ENCODE data around the gene SH3TC1. TPM values are rescaled to one million over a fixed set of nuclear protein-coding genes. Genes with fewer than 3 reads are reported as not detected.

The SH3TC1 gene
- polyA plus RNA-seq, 3 donors = 36.9 to 85.7 (median 41.9) TPM

DNA sequence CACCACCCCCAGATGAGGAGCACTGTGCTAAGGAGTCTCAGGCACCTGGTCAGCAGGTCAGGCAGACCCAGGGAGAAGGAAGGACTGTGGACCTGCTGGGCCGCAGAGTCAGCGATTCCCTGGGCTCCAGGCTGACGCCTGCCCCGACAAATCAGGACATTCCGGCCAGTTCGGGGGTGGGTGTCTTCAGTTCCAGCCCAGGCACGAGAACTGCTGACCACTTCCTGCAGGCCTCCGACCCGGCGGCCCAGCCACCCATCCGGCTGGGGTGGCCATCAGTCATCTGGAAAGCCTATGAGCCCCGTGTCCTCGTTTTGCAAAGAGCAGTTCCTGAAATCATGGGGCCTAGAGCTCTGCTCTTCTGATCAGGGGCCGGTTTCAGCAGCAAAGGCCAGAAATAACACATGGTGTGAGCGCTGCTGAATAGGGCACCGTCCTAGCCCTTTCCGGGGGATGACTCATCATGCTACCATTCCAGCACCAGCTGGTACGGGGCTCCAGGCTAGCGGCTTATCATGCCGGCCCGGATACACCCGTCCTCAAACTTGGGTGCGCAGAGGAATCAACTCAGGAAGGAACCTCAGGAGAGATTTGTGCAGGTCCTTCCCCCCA, 7.8 kb upstream of the SH3TC1 start:
- peak overlapping the region in 1 of 3 experiments; percentile 57 for H3K4me3 ChIP-seq (replicated peaks in 1 of 3; ENCODE audit: low read depth in 2 of 3, low read length in 3 of 3)
- H3K36me3 Mint-ChIP-seq = peaks cover 2 to 6% of the 10 kb centered on the region in 2 donors
- peaks cover 37 to 49% of the 10 kb centered on the region in 2 donors for H3K4me1 ChIP-seq (ENCODE audit: control insufficient read depth in 1 of 2, insufficient read depth in 2 of 2, low read length in 2 of 2)
- no peaks in the 10 kb centered on the region for H3K27me3 ChIP-seq (ENCODE audit: control insufficient read depth in 2 of 2, insufficient read depth in 2 of 2, low read length in 2 of 2)
- peaks cover 41% of the 10 kb centered on the region for H3K4me1 Mint-ChIP-seq
- H3K27me3 Mint-ChIP-seq (ENCODE audit: low read depth in 3 of 3) = peaks cover 4 to 14% (median 11%) of the 10 kb centered on the region in 3 donors
- no peaks in the 10 kb centered on the region for H3K36me3 ChIP-seq (replicated peaks in 1 of 2; ENCODE audit: control insufficient read depth in 1 of 2, insufficient read depth in 2 of 2, low read length in 2 of 2)
- 4% methylated on average over 23 of the region's 23 CpGs for WGBS (ENCODE audit: insufficient coverage)
- H3K27ac ChIP-seq (ENCODE audit: low read depth in 1 of 2, low read length in 2 of 2) = peak overlapping the region; percentile 90 to 91
- intact Hi-C loops (cut with micrococcal nuclease) = no loop called here
- DNase-seq = peak; percentile 88 to 95 (median 92)
- no peaks in the 10 kb centered on the region for H3K9me3 ChIP-seq (replicated peaks in 1 of 2; ENCODE audit: control insufficient read depth in 1 of 2, insufficient read depth in 1 of 2, low read length in 2 of 2)
- TF ChIP-seq, protein P1, sequence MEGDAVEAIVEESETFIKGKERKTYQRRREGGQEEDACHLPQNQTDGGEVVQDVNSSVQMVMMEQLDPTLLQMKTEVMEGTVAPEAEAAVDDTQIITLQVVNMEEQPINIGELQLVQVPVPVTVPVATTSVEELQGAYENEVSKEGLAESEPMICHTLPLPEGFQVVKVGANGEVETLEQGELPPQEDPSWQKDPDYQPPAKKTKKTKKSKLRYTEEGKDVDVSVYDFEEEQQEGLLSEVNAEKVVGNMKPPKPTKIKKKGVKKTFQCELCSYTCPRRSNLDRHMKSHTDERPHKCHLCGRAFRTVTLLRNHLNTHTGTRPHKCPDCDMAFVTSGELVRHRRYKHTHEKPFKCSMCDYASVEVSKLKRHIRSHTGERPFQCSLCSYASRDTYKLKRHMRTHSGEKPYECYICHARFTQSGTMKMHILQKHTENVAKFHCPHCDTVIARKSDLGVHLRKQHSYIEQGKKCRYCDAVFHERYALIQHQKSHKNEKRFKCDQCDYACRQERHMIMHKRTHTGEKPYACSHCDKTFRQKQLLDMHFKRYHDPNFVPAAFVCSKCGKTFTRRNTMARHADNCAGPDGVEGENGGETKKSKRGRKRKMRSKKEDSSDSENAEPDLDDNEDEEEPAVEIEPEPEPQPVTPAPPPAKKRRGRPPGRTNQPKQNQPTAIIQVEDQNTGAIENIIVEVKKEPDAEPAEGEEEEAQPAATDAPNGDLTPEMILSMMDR (IDR thresholded peaks at IDR 0.05) = no peak
- H3K9ac ChIP-seq (ENCODE audit: insufficient read depth, low read length, poor library complexity, severe bottlenecking) = peak overlapping the region; percentile 53
- peak overlapping the region; percentile 68 for H2AFZ ChIP-seq (ENCODE audit: insufficient read depth, low read depth, low read length, poor library complexity, severe bottlenecking)
- peak overlapping the region; percentile 86 to 95 (median 91) for H3K27ac Mint-ChIP-seq
- H3K79me2 ChIP-seq (ENCODE audit: insufficient read depth, low read length) = no peaks in the 10 kb centered on the region
- H3K4me2 ChIP-seq (replicated peaks; ENCODE audit: extremely low read depth, low read length, poor library complexity, severe bottlenecking) = peak overlapping the region; percentile 58
- H3K9me3 Mint-ChIP-seq = peaks cover 0 to 2% (median 0%) of the 10 kb centered on the region in 7 donors
- H3K4me3 Mint-ChIP-seq = peak overlapping the region; percentile 41 to 70
- no peaks in the 10 kb centered on the region for H4K20me1 ChIP-seq (ENCODE audit: insufficient read depth, low read length)

DNA sequence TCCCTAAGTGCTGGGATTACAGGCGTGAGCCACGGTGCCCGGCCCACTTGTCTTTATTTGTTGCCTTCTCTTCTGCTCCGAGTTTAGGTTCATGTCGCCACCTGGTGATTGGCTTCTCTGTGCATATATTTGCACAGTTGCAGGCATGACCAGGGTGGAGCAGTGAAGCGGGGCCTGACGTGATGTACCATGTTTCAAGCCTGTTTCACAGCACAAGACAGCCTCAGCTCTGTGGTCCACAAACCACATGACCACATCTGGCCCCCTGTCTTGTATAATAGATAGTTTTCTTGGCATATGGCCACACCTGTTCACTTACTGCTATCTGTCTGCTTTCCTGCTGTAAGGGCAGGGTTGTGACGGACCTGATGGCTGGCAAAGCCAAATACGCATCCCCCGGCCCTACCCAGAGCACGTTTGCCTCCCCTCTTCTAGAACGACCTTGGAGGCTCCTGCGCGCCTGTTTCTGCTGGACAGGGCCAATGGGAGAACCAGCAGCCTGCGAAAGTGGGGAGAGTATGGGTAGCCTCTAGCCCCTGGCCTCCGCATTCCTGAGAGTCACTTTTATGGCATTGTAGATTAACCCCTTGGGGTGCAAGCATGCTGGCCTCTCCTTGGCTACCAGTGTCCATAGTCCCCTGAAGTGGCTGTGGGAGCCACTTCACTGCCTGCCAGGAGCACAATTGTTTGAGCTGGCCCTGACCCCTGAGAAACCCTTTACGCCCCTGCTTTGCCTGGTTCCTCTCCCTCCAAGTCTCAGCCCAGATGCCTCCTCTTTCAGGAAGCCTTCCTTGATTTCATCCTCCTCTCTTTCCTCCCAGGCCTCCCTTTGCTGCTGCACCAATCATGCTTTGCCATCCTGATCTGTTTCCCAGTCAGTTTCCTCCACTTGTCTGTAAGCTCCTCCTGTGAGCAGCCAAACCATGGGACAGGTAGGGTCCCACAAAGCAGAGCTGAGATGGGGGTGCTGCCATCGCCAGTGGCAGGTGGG, 6.0 kb upstream of the SH3TC1 start:
- DNase-seq = peak; percentile 41 to 46 (median 42)
- peaks cover 0 to 2% (median 0%) of the 10 kb centered on the region in 7 donors for H3K9me3 Mint-ChIP-seq
- peaks cover 47% of the 10 kb centered on the region for H3K4me1 Mint-ChIP-seq
- H3K27me3 Mint-ChIP-seq (ENCODE audit: low read depth in 3 of 3) = peaks cover 4 to 15% (median 7%) of the 10 kb centered on the region in 3 donors
- WGBS (ENCODE audit: insufficient coverage) = 45% methylated on average over 14 of the region's 18 CpGs
- no peak overlapping the region for H3K4me3 ChIP-seq (replicated peaks in 1 of 3; ENCODE audit: low read depth in 2 of 3, low read length in 3 of 3)
- peaks cover 49 to 63% of the 10 kb centered on the region in 2 donors for H3K4me1 ChIP-seq (ENCODE audit: control insufficient read depth in 1 of 2, insufficient read depth in 2 of 2, low read length in 2 of 2)
- H3K36me3 ChIP-seq (replicated peaks in 1 of 2; ENCODE audit: control insufficient read depth in 1 of 2, insufficient read depth in 2 of 2, low read length in 2 of 2) = no peaks in the 10 kb centered on the region
- no peak overlapping the region for H3K9ac ChIP-seq (ENCODE audit: insufficient read depth, low read length, poor library complexity, severe bottlenecking)
- no peak overlapping the region for H2AFZ ChIP-seq (ENCODE audit: insufficient read depth, low read depth, low read length, poor library complexity, severe bottlenecking)
- H3K36me3 Mint-ChIP-seq = peaks cover 2 to 6% of the 10 kb centered on the region in 2 donors
- no peak overlapping the region for H3K4me3 Mint-ChIP-seq
- no peaks in the 10 kb centered on the region for H4K20me1 ChIP-seq (ENCODE audit: insufficient read depth, low read length)
- peak overlapping the region; percentile 21 to 77 (median 63) for H3K27ac Mint-ChIP-seq
- no peaks in the 10 kb centered on the region for H3K9me3 ChIP-seq (replicated peaks in 1 of 2; ENCODE audit: control insufficient read depth in 1 of 2, insufficient read depth in 1 of 2, low read length in 2 of 2)
- no peaks in the 10 kb centered on the region for H3K79me2 ChIP-seq (ENCODE audit: insufficient read depth, low read length)
- no peak overlapping the region for H3K4me2 ChIP-seq (replicated peaks; ENCODE audit: extremely low read depth, low read length, poor library complexity, severe bottlenecking)
- no peaks in the 10 kb centered on the region for H3K27me3 ChIP-seq (ENCODE audit: control insufficient read depth in 2 of 2, insufficient read depth in 2 of 2, low read length in 2 of 2)
- no peak overlapping the region for H3K27ac ChIP-seq (ENCODE audit: low read depth in 1 of 2, low read length in 2 of 2)
- TF ChIP-seq, protein P1 (IDR thresholded peaks at IDR 0.05) = no peak
- intact Hi-C loops (cut with micrococcal nuclease) = no loop called here

All from CD14-positive monocyte (primary cell).